HuH-7 (cell line): ENCODE measurements around the gene NDUFAF2.
A peak's percentile ranks its signal among the peaks of the same experiment; 100 is the strongest.
"Not testable (repeated sequence)": the region's sequence is repeated elsewhere in the genome, so short reads cannot be mapped to it uniquely, and the experiment has no call there.

Source experiments
- DNase-seq: peaks from one replicate; pipeline ENCODE4 v3.0.0; 2011; ENCODE audit warnings: low spot score

Gene NDUFAF2

GRCh38 chr5:61050292-61050691, 105.3 kb downstream of the NDUFAF2 start:
- no peak for DNase-seq

- no peak for DNase-seq
Measured at GRCh38 chr5:61051267-61051666, 106.3 kb downstream of the NDUFAF2 start.

GRCh38 chr5:61052882-61053281, 107.9 kb downstream of the NDUFAF2 start:
- no peak for DNase-seq

- DNase-seq: no peak
Measured at GRCh38 chr5:61053937-61054336, 108.9 kb downstream of the NDUFAF2 start.

- peak; percentile 10 for DNase-seq
Measured at GRCh38 chr5:61055434-61056006, 110.5 kb downstream of the NDUFAF2 start.

GRCh38 chr5:61059499-61059898, 114.5 kb downstream of the NDUFAF2 start:
- DNase-seq: no peak

- no peak for DNase-seq
Measured at GRCh38 chr5:61069150-61069549, 124.1 kb downstream of the NDUFAF2 start.

- DNase-seq: no peak
Measured at GRCh38 chr5:61071526-61071925, 126.5 kb downstream of the NDUFAF2 start.

- no peak for DNase-seq
Measured at GRCh38 chr5:61076626-61077025, 131.6 kb downstream of the NDUFAF2 start.

- DNase-seq: no peak
Measured at GRCh38 chr5:61081741-61082140, 136.7 kb downstream of the NDUFAF2 start.

GRCh38 chr5:61082516-61083280, 137.7 kb downstream of the NDUFAF2 start:
- no peak for DNase-seq

- DNase-seq: no peak
Measured at GRCh38 chr5:61084658-61085057, 139.7 kb downstream of the NDUFAF2 start.

- DNase-seq: no peak
Measured at GRCh38 chr5:61085885-61086284, 140.9 kb downstream of the NDUFAF2 start.

GRCh38 chr5:61087921-61088320, 142.9 kb downstream of the NDUFAF2 start:
- no peak for DNase-seq

- DNase-seq: no peak
Measured at GRCh38 chr5:61089351-61089750, 144.3 kb downstream of the NDUFAF2 start.

- DNase-seq: not testable (repeated sequence)
Measured at GRCh38 chr5:61093046-61093771, 148.2 kb downstream of the NDUFAF2 start.

- DNase-seq: no peak
Measured at GRCh38 chr5:61097465-61097864, 152.5 kb downstream of the NDUFAF2 start.

GRCh38 chr5:61098251-61098995, 153.4 kb downstream of the NDUFAF2 start:
- no peak for DNase-seq

- DNase-seq: no peak
Measured at GRCh38 chr5:61100437-61100836, 155.4 kb downstream of the NDUFAF2 start.

- DNase-seq: no peak
Measured at GRCh38 chr5:61114441-61114840, 169.4 kb downstream of the NDUFAF2 start.

GRCh38 chr5:61115968-61116367, 171.0 kb downstream of the NDUFAF2 start:
- DNase-seq: no peak

GRCh38 chr5:61119066-61119465, 174.1 kb downstream of the NDUFAF2 start:
- DNase-seq: no peak
